HG03469 (cell line): ENCODE measurements around the gene SLC1A2.
A peak's percentile ranks its signal among the peaks of the same experiment; 100 is the strongest.

Experiments used
- ATAC-seq: cut with Tn5 transposase; IDR thresholded peaks from one replicate; pipeline ENCODE4 v1.9.1; 2021; ENCODE audit warnings: mild to moderate bottlenecking, moderate library complexity, moderate number of reproducible peaks; ENCODE audit not compliant: unreplicated experiment

Gene SLC1A2

GRCh38 chr11:35330156-35330889 is 89.0 kb downstream of the SLC1A2 start:
- no peak for ATAC-seq

- ATAC-seq, result no peak
These were observed 91.5 kb downstream of the SLC1A2 start for GRCh38 chr11:35327829-35328228.

- no peak for ATAC-seq
These were observed 93.0 kb downstream of the SLC1A2 start for GRCh38 chr11:35326266-35326879.

GRCh38 chr11:35324981-35325380 is 94.4 kb downstream of the SLC1A2 start:
- ATAC-seq, result no peak

GRCh38 chr11:35324183-35324886 is 95.0 kb downstream of the SLC1A2 start:
- no peak for ATAC-seq

GRCh38 chr11:35323076-35323868 is 96.1 kb downstream of the SLC1A2 start:
- no peak for ATAC-seq

GRCh38 chr11:35322318-35322979 is 96.9 kb downstream of the SLC1A2 start:
- no peak for ATAC-seq

- ATAC-seq, result no peak
These were observed 97.6 kb downstream of the SLC1A2 start for GRCh38 chr11:35321532-35322317.

GRCh38 chr11:35321111-35321510 is 98.2 kb downstream of the SLC1A2 start:
- ATAC-seq, result no peak

GRCh38 chr11:35318977-35319925 is 100.1 kb downstream of the SLC1A2 start:
- no peak for ATAC-seq

- no peak for ATAC-seq
These were observed 101.0 kb downstream of the SLC1A2 start for GRCh38 chr11:35318309-35318708.

- ATAC-seq, result no peak
These were observed 102.1 kb downstream of the SLC1A2 start for GRCh38 chr11:35317253-35317652.

GRCh38 chr11:35316161-35316560 is 103.2 kb downstream of the SLC1A2 start:
- no peak for ATAC-seq

GRCh38 chr11:35313760-35314153 is 105.6 kb downstream of the SLC1A2 start:
- no peak for ATAC-seq

GRCh38 chr11:35313066-35313759 is 106.1 kb downstream of the SLC1A2 start:
- ATAC-seq, result peak; percentile 91

GRCh38 chr11:35311331-35311730 is 108.0 kb downstream of the SLC1A2 start:
- no peak for ATAC-seq

GRCh38 chr11:35308157-35308556 is 111.2 kb downstream of the SLC1A2 start:
- no peak for ATAC-seq

GRCh38 chr11:35307221-35307621 is 112.1 kb downstream of the SLC1A2 start:
- ATAC-seq, result no peak
